Ectodermal cell (in vitro differentiated cells): Measurements from ENCODE around the gene DRD1.

ENCODE experiments used
- H3K27ac ChIP-seq: 2 replicates; pipeline ENCODE4 v1.7.0; 2013; ENCODE audit warnings: mild to moderate bottlenecking, low read depth, low read length; ENCODE audit not compliant: insufficient read depth, poor library complexity, severe bottlenecking
- H3K27me3 ChIP-seq: 2 replicates; pipeline ENCODE4 v1.7.0; 2013; ENCODE audit warnings: mild to moderate bottlenecking, low read length; ENCODE audit not compliant: insufficient read depth, control insufficient read depth, poor library complexity, severe bottlenecking
- H3K36me3 ChIP-seq: one replicate; pipeline ENCODE4 v1.7.0; 2013; ENCODE audit warnings: low read length; ENCODE audit not compliant: control insufficient read depth, insufficient read depth
- H3K4me1 ChIP-seq: one replicate; pipeline ENCODE4 v1.7.0; 2013; ENCODE audit warnings: low read length; ENCODE audit not compliant: control insufficient read depth, insufficient read depth
- H3K4me3 ChIP-seq: 2 replicates; pipeline ENCODE4 v1.7.0; 2013; ENCODE audit warnings: low read depth, low read length, control low read depth; ENCODE audit not compliant: insufficient read depth
- H3K9me3 ChIP-seq: 2 replicates; pipeline ENCODE4 v1.7.0; 2013; ENCODE audit warnings: mild to moderate bottlenecking, low read length, moderate library complexity; ENCODE audit not compliant: control insufficient read depth
- WGBS, 2 experiments: methylation state at CpG; one replicate each; pipeline ENCODE4 v1.1.7; 2013; ENCODE audit warnings: missing lambda C conversion rate in 2 of 2; 5-methylcytosine and 5-hydroxymethylcytosine counted together

The DRD1 gene

DNA sequence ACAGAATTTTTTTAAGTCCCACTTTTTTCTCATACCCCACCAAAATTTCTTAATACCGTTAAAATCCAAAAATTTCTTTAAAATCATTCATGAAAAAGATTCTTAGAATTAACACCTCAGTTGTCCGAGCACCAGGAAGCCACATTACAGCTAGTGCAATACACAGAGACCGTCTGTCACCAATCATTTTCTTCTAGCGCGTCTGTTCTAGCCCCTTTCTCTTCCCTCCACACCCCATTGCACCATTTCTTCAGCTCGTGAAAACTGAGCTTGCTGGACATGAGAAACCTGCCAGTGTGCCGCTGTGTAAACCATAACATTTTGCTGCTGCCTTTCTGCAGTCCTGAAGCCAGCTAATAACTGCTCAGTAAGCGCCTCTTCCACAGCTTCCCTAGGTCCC lies 39.4 kb upstream of the DRD1 start:
- H3K4me3 ChIP-seq, result no peak overlapping the region
- H3K27me3 ChIP-seq, result no peaks in the 10 kb centered on the region
- no peaks in the 10 kb centered on the region for H3K9me3 ChIP-seq
- H3K27ac ChIP-seq, result no peak overlapping the region
- H3K36me3 ChIP-seq, result peaks cover 19% of the 10 kb centered on the region
- 96 to 97% methylated on average over 8 of the region's 8 CpGs for WGBS, 2 experiments
- peaks cover 5% of the 10 kb centered on the region for H3K4me1 ChIP-seq

DNA sequence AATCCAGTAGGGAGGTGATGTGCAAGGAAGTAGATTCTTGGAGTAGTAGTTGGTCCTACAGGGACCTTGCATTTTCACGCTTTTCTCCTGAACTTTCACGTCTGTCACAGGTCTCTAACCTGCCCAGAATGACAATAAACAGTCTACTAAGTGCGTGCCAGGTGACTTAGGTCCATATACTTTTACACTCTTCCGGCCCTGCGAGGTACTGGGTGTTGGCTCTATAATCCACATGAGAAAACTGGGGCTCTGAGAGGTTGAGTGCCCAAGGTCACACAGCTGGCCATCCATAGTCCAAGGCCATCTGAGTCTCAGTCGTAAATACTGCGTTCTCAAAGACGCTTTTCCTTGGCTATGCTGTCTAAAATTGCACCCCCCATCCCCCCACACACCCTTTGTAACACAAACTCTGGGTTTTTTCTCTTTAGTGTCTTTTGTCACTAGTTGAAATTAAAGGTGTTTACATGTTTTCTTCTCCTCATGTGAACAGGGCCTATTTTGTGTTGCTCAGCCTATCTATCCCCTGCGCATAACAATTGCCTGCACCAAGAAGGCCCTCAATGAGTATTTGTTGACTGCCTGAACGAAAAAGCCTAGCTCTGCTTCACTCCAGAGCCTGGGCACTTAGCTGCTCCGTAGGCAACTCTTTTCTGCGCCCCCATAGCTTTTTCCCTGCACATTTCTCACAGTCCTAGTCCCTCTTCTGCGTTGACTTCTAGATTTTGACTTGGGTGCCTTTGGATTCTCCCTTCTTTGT lies 35.3 kb upstream of the DRD1 start:
- Histone ChIP-seq H3K4me1 (peaks cover 5% of the 10 kb centered on the region), H3K27ac (no peak overlapping the region), H3K27me3 (peaks cover 12% of the 10 kb centered on the region), H3K9me3 (no peaks in the 10 kb centered on the region), H3K36me3 (peaks cover 16% of the 10 kb centered on the region), H3K4me3 (peak overlapping the region; percentile 93)
- WGBS, 2 experiments, result 22 to 25% methylated on average over 13 of the region's 13 CpGs

DNA sequence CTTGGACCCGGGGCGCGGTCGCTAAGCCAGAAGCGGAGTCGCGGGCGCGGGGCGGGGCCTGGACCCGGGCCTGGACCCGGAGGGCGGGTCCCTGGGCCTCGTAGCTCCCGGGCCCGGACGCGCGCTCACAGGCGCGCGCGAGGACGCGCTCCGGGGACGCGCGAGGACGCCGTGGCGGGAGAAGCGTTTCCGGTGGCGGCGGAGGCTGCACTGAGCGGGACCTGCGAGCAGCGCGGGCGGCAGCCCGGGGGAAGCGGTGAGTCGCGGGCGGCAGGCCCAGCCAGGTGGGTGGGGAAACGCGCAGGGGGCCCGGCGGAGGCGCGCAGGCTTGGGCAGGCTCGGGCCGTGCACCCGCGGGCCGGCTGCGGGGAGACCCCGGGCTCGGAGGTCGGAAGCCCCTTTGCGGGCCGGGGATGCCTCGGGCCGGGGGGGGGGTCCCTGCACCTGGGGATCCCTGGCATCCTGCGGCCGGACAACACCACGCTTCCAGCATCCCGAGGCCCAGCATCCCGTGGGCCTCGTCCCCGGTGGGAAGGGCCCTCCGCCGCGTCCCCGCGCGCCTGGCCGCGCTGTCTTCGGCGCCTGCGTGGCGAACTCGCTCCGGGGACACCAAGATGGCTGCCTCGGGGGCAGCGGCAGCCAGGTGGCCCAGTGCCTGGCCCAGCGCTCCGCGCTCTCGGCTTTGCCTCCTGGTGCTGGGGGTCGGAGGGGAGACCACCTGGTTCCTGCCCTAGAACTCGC lies 34.6 kb upstream of the DRD1 start, which contains the start of gene SFXN1:
SFXN1 (plus strand) TSS at position 177 of the 741 bp plus-strand sequence. CDS start 13,544 bp downstream, outside the sequence.
- Histone ChIP-seq H3K36me3 (peaks cover 15% of the 10 kb centered on the region), H3K27me3 (peaks cover 12% of the 10 kb centered on the region), H3K9me3 (no peaks in the 10 kb centered on the region), H3K27ac (peak within 1 kb of the TSS; percentile 44), H3K4me1 (peaks cover 5% of the 10 kb centered on the region), H3K4me3 (peak within 1 kb of the TSS; percentile 93)
- WGBS, 2 experiments, result 1% methylated on average over 94 of the region's 94 CpGs

DNA sequence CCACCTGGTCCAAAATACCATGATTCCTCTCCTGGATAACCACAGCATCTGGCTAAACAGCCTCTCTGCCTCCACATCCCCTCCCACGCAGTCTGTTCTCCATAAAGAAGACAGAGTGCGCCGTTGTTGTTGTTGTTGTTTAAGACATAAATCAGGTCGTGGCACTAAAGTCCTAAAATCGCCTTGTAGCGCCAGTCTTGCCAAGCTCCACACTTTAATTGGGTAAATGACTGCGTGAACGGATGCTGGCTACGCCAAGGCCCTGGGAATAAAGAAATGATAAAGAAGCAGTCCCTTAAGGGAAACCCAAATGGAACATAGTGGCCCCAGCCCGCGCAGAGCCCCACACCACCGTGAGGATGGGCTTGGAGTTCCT lies 34.0 kb upstream of the DRD1 start:
- Histone ChIP-seq H3K9me3 (no peaks in the 10 kb centered on the region), H3K27me3 (peaks cover 12% of the 10 kb centered on the region), H3K4me3 (peak overlapping the region; percentile 93), H3K36me3 (peaks cover 9% of the 10 kb centered on the region), H3K27ac (no peak overlapping the region), H3K4me1 (peaks cover 5% of the 10 kb centered on the region)
- WGBS, 2 experiments, result 20 to 21% methylated on average over 11 to 12 of the region's 12 CpGs

DNA sequence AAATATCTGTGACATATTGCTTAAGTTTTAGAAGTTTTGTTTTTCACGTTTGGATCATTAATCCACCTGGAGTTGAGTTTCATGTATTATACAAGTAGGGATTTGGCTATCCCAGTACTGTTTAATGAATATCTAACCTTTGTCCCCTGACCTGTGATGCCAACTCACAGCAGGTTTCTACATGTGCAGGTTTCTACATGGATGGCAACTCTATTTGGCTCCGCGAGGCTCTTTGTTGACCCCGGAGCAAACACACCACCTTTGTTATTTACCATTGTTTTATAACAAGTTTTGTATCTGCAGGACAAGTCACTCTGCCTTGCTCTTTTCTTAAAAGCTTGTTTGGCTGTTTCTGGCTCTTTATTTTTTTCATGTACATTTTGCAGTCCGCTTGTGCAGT lies 33.5 kb upstream of the DRD1 start:
- H3K4me3 ChIP-seq, result no peak overlapping the region
- H3K36me3 ChIP-seq, result peaks cover 6% of the 10 kb centered on the region
- peaks cover 12% of the 10 kb centered on the region for H3K27me3 ChIP-seq
- 86 to 91% methylated on average over 4 to 5 of the region's 5 CpGs for WGBS, 2 experiments
- H3K9me3 ChIP-seq, result no peaks in the 10 kb centered on the region
- no peak overlapping the region for H3K27ac ChIP-seq
- H3K4me1 ChIP-seq, result peaks cover 5% of the 10 kb centered on the region

DNA sequence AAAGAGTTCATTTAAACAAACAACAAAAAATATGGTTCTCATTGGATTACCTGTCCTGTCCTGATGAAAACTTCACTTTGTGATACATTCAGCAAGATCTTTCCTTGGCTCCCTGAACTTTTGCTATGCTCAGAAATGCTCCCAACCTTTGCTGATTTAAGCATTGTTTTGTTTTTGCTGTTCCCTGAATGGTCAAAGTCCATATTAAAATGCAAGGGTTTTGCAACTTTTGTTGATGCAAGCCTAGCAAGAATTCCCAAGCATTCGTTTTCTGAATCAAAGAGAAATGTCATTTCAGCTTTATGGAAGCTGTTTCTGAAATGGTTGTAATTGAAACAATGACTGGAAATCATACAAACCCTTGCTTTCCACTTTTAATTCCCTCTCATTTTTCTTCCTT lies 31.3 kb upstream of the DRD1 start:
- no peaks in the 10 kb centered on the region for H3K36me3 ChIP-seq
- H3K4me3 ChIP-seq, result no peak overlapping the region
- H3K27me3 ChIP-seq, result peaks cover 12% of the 10 kb centered on the region
- no peaks in the 10 kb centered on the region for H3K9me3 ChIP-seq
- WGBS, 2 experiments, result 81 to 93% methylated on average over 1 of the region's 1 CpG
- no peak overlapping the region for H3K27ac ChIP-seq
- peaks cover 5% of the 10 kb centered on the region for H3K4me1 ChIP-seq

DNA sequence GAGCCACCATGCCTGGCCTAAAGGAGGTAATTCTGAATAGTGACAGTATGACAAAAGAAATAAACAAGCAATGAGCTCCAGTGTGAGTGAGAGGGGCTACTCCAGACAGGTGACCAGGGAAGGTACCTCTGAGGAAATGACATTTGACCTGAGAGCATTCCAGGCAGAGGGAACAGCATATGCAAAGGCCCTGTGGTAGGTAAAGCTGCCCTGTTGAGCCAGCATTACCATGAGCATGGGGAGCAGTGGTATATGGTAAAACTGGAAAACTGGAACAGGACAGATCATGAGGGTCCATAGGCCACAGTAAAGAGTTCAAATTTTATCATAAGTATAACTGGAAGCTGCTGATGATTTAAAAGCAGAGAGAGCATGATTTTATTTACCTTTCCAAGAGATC lies 28.4 kb upstream of the DRD1 start:
- H3K4me1 ChIP-seq, result no peaks in the 10 kb centered on the region
- no peaks in the 10 kb centered on the region for H3K36me3 ChIP-seq
- no peak overlapping the region for H3K4me3 ChIP-seq
- peaks cover 5% of the 10 kb centered on the region for H3K27me3 ChIP-seq
- no peak overlapping the region for H3K27ac ChIP-seq
- H3K9me3 ChIP-seq, result no peaks in the 10 kb centered on the region

DNA sequence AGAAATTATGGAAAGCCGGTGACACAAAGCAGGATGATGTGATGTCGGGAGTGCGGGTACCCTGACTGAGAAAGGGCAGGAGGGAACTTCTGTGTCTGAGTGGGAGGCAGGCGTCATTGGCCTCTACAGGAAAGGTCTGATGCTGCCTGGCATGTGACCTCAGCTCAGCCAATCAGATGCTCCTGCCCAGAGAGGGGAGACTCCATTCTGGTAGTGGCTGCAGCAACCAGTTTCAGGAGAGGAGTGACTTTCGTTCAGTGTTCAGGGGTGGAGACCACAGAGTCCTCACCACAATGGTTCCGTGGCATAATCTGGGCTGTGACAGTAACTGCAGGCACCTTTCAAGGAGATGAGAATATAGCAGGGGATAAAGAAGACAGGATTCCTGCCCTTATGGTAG lies 27.6 kb upstream of the DRD1 start:
- H3K9me3 ChIP-seq, result no peaks in the 10 kb centered on the region
- 78 to 81% methylated on average over 6 of the region's 6 CpGs for WGBS, 2 experiments
- no peak overlapping the region for H3K4me3 ChIP-seq
- H3K27me3 ChIP-seq, result no peaks in the 10 kb centered on the region
- no peaks in the 10 kb centered on the region for H3K4me1 ChIP-seq
- H3K27ac ChIP-seq, result no peak overlapping the region
- no peaks in the 10 kb centered on the region for H3K36me3 ChIP-seq

DNA sequence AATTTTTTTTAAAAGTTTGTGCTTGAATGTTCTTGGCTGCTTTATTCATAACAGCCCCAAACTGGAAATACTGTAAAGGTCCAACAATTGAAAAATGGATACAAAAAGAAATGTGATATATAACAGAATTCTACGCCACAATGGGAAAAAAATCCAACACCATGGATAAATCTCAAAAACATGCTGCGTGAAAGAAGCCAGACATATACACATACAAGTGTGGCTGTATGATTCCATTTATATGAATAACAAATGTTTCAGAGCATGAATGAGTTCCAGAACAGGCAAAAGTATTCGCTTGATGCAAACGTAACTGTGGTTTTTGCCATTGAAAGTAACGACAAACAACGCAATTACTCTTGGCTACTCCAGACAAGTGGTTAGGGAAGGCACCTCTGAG lies 27.2 kb upstream of the DRD1 start:
- Histone ChIP-seq H3K4me3 (no peak overlapping the region), H3K9me3 (no peaks in the 10 kb centered on the region), H3K36me3 (no peaks in the 10 kb centered on the region), H3K27me3 (no peaks in the 10 kb centered on the region), H3K4me1 (no peaks in the 10 kb centered on the region), H3K27ac (no peak overlapping the region)
- WGBS, 2 experiments, result 97 to 98% methylated on average over 5 to 6 of the region's 6 CpGs

DNA sequence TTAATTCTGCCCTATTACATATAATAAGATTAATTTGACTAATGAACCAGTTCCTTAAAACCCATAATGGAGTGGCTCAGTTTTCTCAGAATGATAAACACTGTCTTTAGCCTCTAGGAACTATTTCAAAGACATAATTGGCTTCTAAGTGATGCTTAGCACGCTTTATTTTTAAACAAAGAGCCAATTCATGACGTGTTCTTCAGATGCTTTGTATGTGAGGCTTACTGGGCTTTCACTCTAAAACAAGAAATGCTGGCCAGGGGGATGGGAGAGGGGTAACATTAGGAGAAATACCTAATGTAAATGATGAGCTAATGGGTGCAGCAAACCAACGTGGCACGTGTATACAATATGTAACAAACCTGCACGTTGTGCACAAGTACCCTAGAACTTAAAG lies 26.8 kb upstream of the DRD1 start:
- Histone ChIP-seq H3K27ac (no peak overlapping the region), H3K4me3 (no peak overlapping the region), H3K9me3 (no peaks in the 10 kb centered on the region), H3K4me1 (no peaks in the 10 kb centered on the region), H3K36me3 (no peaks in the 10 kb centered on the region), H3K27me3 (no peaks in the 10 kb centered on the region)
- 73 to 82% methylated on average over 2 to 5 of the region's 5 CpGs for WGBS, 2 experiments
